ENCODE measurements around the gene CACNA2D1. TPM values are rescaled to one million over a fixed set of nuclear protein-coding genes. Genes with fewer than 3 reads are reported as not detected.
"Not testable (repeated sequence)": the region's sequence is repeated elsewhere in the genome, so short reads cannot be mapped to it uniquely, and the experiment has no call there.

Gene CACNA2D1
- total RNA-seq, 3 donors from 2014 or later (not counting 1 experiment from before 2014, with no cell fraction given): not detected

- WGBS (ENCODE audit: insufficient coverage): 55% methylated on average over 2 of the region's 2 CpGs
- intact Hi-C loops (cut with micrococcal nuclease): no loop called here
Measured at GRCh38 chr7:82388138-82388537, 55.4 kb downstream of the CACNA2D1 start.

GRCh38 chr7:82386571-82386970, 57.0 kb downstream of the CACNA2D1 start:
- H3K27ac ChIP-seq (ENCODE audit: low read length); H3K4me1 Mint-ChIP-seq; intact Hi-C loops (cut with micrococcal nuclease); H3K36me3 ChIP-seq (ENCODE audit: control insufficient read depth, insufficient read depth, low read length); H3K27me3 Mint-ChIP-seq (ENCODE audit: low read depth in 2 of 2); H3K4me3 ChIP-seq (ENCODE audit: low read length); H3K4me3 Mint-ChIP-seq; H3K9me3 ChIP-seq (ENCODE audit: control insufficient read depth, insufficient read depth, low read length); H3K27ac Mint-ChIP-seq; ATAC-seq; H3K9me3 Mint-ChIP-seq; DNase-seq; H3K36me3 Mint-ChIP-seq; H3K4me1 ChIP-seq (ENCODE audit: control insufficient read depth, insufficient read depth, low read length); H3K27me3 ChIP-seq (ENCODE audit: control insufficient read depth, insufficient read depth, low read length): not testable (repeated sequence)
- WGBS (ENCODE audit: insufficient coverage): 89% methylated on average over 5 of the region's 6 CpGs

More at GRCh38 chr7:82388138-82388537, 55.4 kb downstream of the CACNA2D1 start:
- Mint-ChIP-seq H3K36me3 (no peaks in the 10 kb centered on the region), H3K9me3 (peaks cover 0 to 4% of the 10 kb centered on the region in 2 donors), H3K4me1 (no peaks in the 10 kb centered on the region), H3K4me3 (no peak overlapping the region), H3K27ac (no peak overlapping the region), H3K27me3 (ENCODE audit: low read depth in 2 of 2) (no peaks in the 10 kb centered on the region)
- Histone ChIP-seq H3K27ac (ENCODE audit: low read length) (no peak overlapping the region), H3K4me3 (ENCODE audit: low read length) (no peak overlapping the region), H3K27me3 (ENCODE audit: control insufficient read depth, insufficient read depth, low read length) (no peaks in the 10 kb centered on the region), H3K9me3 (ENCODE audit: control insufficient read depth, insufficient read depth, low read length) (peaks cover 5% of the 10 kb centered on the region), H3K36me3 (ENCODE audit: control insufficient read depth, insufficient read depth, low read length) (no peaks in the 10 kb centered on the region), H3K4me1 (ENCODE audit: control insufficient read depth, insufficient read depth, low read length) (no peaks in the 10 kb centered on the region)
- ATAC-seq (no peak), DNase-seq (no peak)
- no peak for TF ChIP-seq CTCF (IDR thresholded peaks at IDR 0.05)

- no peaks in the 10 kb centered on the region for H3K9me3 ChIP-seq (ENCODE audit: control insufficient read depth, insufficient read depth, low read length)
- H3K27me3 ChIP-seq (ENCODE audit: control insufficient read depth, insufficient read depth, low read length): no peaks in the 10 kb centered on the region
- H3K36me3 ChIP-seq (ENCODE audit: control insufficient read depth, insufficient read depth, low read length): no peaks in the 10 kb centered on the region
- no peak for TF ChIP-seq CTCF (IDR thresholded peaks at IDR 0.05)
- H3K9me3 Mint-ChIP-seq: peaks cover 0 to 2% of the 10 kb centered on the region in 2 donors
- intact Hi-C loops (cut with micrococcal nuclease): no loop called here
- no peaks in the 10 kb centered on the region for H3K27me3 Mint-ChIP-seq (ENCODE audit: low read depth in 2 of 2)
- DNase-seq (no peak), ATAC-seq (no peak)
- no peak overlapping the region for H3K27ac Mint-ChIP-seq
- H3K4me3 Mint-ChIP-seq: no peak overlapping the region
- WGBS (ENCODE audit: insufficient coverage): 74% methylated on average over 1 of the region's 2 CpGs
- H3K36me3 Mint-ChIP-seq: no peaks in the 10 kb centered on the region
- no peak overlapping the region for H3K4me3 ChIP-seq (ENCODE audit: low read length)
- H3K27ac ChIP-seq (ENCODE audit: low read length): no peak overlapping the region
- no peaks in the 10 kb centered on the region for H3K4me1 Mint-ChIP-seq
- no peaks in the 10 kb centered on the region for H3K4me1 ChIP-seq (ENCODE audit: control insufficient read depth, insufficient read depth, low read length)
Measured at GRCh38 chr7:82384779-82385178, 58.8 kb downstream of the CACNA2D1 start.

GRCh38 chr7:82384051-82384464, 59.5 kb downstream of the CACNA2D1 start:
- intact Hi-C loops (cut with micrococcal nuclease): no loop called here
- Mint-ChIP-seq H3K27ac (no peak overlapping the region), H3K9me3 (peaks cover 0 to 2% of the 10 kb centered on the region in 2 donors), H3K4me1 (no peaks in the 10 kb centered on the region), H3K4me3 (no peak overlapping the region), H3K36me3 (no peaks in the 10 kb centered on the region), H3K27me3 (ENCODE audit: low read depth in 2 of 2) (no peaks in the 10 kb centered on the region)
- Histone ChIP-seq H3K36me3 (ENCODE audit: control insufficient read depth, insufficient read depth, low read length) (no peaks in the 10 kb centered on the region), H3K27ac (ENCODE audit: low read length) (no peak overlapping the region), H3K27me3 (ENCODE audit: control insufficient read depth, insufficient read depth, low read length) (no peaks in the 10 kb centered on the region), H3K4me3 (ENCODE audit: low read length) (no peak overlapping the region), H3K9me3 (ENCODE audit: control insufficient read depth, insufficient read depth, low read length) (no peaks in the 10 kb centered on the region), H3K4me1 (ENCODE audit: control insufficient read depth, insufficient read depth, low read length) (no peaks in the 10 kb centered on the region)
- ATAC-seq (no peak), DNase-seq (no peak)
- no peak for TF ChIP-seq CTCF (IDR thresholded peaks at IDR 0.05)
- WGBS (ENCODE audit: insufficient coverage): 85% methylated on average over 3 of the region's 4 CpGs
